LNCaP clone FGC (cell line): Measurements from ENCODE around the gene NKX2-1.

Experiments used
- DNase-seq: peaks from one replicate; pipeline ENCODE4 v3.0.0-alpha.2; 2011; ENCODE audit warnings: low read depth
- H3K4me3 ChIP-seq: 2 replicates; pipeline ENCODE4 v1.5.1; 2011; ENCODE audit warnings: mild to moderate bottlenecking, low read depth, low read length, control low read depth
- CTCF ChIP-seq: IDR thresholded peaks from 2 replicates; pipeline ENCODE4 v1.5.1; 2012; ENCODE audit warnings: mild to moderate bottlenecking; ENCODE audit not compliant: control insufficient read depth, insufficient read depth; ENCODE audit errors: extremely low read depth

NKX2-1 gene

GRCh38 chr14:36516719-36517241 lies 3.3 kb downstream of the NKX2-1 start:
- H3K4me3 ChIP-seq = no peak overlapping the region
- no peak for TF ChIP-seq CTCF
- DNase-seq = no peak

- DNase-seq = no peak
- TF ChIP-seq CTCF = no peak
- no peak overlapping the region for H3K4me3 ChIP-seq
Measured at GRCh38 chr14:36515896-36516718, 3.9 kb downstream of the NKX2-1 start.

GRCh38 chr14:36515105-36515593 lies 4.9 kb downstream of the NKX2-1 start:
- no peak for TF ChIP-seq CTCF
- H3K4me3 ChIP-seq = no peak overlapping the region
- no peak for DNase-seq

- H3K4me3 ChIP-seq = no peak overlapping the region
- DNase-seq = no peak
- TF ChIP-seq CTCF = no peak
Measured at GRCh38 chr14:36514278-36515104, 5.5 kb downstream of the NKX2-1 start.

GRCh38 chr14:36513451-36514277 lies 6.4 kb downstream of the NKX2-1 start:
- DNase-seq = no peak
- TF ChIP-seq CTCF = no peak
- no peak overlapping the region for H3K4me3 ChIP-seq

- no peak for TF ChIP-seq CTCF
- DNase-seq = no peak
- no peak overlapping the region for H3K4me3 ChIP-seq
Measured at GRCh38 chr14:36513012-36513420, 7.0 kb downstream of the NKX2-1 start.
